Dermis blood vessel endothelial cell (primary cell): Measurements from ENCODE around the gene TNFRSF9. TPM values are rescaled to one million over a fixed set of nuclear protein-coding genes. Genes with fewer than 3 reads are reported as not detected.
"Not testable (repeated sequence)": the region's sequence is repeated elsewhere in the genome, so short reads cannot be mapped to it uniquely, and the experiment has no call there.

Source experiments
- DNase-seq: peaks from one replicate; pipeline ENCODE4 v3.0.0; 2010
- total RNA-seq: library from RNA; depleted of rRNA; stranded (reverse); fragments of >200 nt; gene quantifications from 2 replicates; pipeline ENCODE4 v1.2.3, GENCODE V29; 2014

Gene TNFRSF9
- total RNA-seq, result 0.09 and 0.51 TPM in 2 replicates

DNA sequence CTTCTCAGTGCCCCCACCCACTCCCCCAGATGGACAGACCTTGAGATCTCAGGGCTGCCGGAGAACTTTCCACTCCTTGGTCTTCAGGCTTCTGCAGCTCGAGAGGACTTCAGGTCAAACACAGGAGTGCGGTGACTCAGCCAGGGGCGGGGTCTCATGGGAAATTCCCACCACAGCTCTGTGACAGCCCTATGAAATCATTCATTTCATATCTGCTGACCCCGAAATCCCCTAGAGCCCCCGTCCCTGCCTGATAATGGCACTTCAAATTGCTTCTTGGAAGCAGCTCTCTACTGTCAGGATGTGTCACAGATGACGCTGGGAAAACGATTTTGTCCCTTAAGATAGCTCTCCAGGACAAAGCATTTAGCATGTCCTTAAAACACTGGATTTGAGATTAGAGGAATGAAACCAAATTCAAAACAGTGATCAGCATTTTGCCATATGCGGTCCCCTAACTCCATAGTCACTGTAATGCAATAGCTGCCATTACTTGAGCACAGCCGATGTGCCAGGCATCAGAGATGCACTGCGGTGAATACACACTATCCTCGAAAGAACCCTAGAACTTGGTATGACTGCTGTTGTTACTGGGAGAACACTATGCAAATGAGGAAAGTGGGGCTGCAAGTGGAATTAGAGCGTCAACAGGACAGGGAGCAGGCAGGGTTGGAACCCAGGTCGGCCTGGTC, at the start of gene TNFRSF9:
Gene TNFRSF9 (minus strand): TSS at position 95 of the 692 bp plus-strand sequence. CDS start 845 bp downstream, outside the sequence.
- DNase-seq, result peak; percentile 53

DNA sequence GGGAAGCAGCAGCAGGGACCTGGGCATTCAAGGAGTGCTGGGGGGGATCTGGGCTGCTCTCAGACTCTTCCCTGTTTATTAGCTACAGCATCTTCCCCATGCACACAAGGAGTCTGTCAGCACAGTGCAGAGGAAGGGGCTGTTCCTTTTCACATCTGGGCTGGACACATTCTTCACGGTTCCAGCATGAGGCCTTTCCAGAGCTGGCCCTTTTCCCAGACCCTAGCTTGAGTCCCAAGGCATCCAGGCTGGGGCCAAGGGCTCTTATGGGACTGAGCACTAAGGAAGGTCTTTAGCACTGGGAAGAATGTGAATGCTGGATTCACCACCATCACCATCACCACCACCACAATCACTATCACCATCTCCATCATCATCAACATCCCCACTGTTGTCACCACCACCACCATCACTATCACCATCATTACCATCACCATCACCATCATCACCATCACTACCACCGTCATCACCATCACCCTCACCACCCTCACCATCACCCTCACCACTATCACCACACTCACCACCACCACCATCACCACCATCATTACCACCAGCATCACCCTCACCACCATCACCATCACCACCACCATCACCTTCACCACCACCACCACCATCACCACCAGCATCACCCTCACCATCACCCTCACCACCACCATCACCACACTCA, 49.3 kb upstream of the TNFRSF9 start:
- no peak for DNase-seq

DNA sequence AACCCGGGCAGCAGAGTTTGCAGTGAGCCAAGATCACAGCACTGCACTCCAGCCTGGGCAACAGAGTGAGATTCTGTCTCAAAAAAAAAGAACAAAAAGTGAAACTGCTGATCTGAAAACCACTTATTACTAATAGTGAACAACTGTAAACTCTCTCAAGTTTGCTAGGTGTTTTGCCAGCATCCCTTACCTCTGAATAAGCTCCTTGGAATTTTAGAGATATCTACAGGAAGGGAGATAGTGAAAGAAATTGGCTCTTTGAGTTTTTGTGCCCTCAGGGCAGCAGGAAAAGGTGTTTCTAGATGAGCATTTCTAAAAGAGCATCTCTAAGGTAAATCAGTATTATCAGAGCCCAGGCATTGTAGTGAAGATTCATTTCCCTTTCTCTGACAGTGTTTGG, 47.9 kb upstream of the TNFRSF9 start:
- DNase-seq, result no peak

DNA sequence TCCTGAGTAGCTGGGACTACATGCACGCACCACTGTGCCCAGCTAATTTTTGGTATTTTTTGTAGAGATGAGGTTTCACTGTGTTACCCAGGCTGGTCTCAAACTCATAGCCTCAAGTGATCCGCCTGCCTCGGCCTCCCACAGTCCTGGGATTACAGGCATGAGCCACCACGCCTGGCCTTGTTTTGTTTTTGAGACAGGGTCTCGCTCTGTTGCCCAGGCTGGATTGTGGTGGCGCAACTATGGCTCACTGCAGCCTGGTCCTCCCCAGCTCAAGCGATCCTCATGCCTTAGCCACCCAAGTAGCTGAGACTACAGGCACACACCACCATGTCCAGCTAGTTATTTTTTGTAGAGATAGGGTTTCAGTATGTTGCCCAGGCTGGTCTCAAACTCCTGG, 46.9 kb upstream of the TNFRSF9 start:
- no peak for DNase-seq

DNA sequence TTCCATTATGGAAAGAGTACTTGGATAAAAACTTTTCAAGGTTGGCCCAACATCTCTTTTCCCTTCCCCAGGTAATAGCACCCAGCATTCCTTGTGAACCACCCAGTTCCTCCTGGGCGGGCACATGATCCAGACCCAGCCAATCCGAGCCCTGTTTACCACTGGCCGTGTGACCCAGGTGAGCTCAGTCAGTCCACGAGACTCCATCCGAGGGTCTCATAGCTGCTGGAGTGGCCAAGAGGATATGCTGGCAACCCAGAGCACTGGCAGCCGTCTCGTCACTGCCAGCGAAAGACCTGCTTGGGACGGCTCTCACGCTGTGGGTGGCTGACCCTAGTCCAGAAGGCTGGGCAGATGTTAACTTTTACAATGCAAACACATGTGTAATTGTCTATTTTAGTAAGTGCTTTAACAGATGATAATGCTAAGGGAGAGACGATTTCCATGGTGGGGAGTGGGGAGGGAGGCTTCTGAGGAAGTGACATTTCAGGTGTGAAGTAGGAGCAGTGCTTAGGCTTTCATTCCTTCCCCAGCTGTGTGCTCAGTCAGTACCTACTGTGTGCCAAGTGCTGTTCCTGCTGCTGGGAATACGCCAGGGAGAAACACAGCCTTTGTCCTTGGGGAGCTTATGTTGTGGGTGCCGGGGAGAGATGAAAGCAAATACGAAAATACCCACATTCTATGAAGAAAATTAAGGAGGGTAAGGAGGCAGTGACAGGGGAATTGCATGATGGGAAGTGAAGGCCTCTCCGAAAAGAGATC, 45.4 kb upstream of the TNFRSF9 start:
- DNase-seq, result no peak

DNA sequence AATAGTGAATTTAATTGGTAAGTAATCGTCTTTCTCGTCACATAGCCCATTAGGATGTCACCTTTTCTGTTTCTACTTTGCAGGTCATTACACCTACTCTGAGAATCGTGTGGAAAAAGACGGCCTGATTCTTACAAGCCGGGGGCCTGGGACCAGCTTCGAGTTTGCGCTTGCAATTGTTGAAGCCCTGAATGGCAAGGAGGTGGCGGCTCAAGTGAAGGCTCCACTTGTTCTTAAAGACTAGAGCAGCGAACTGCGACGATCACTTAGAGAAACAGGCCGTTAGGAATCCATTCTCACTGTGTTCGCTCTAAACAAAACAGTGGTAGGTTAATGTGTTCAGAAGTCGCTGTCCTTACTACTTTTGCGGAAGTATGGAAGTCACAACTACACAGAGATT, 44.2 kb upstream of the TNFRSF9 start:
- DNase-seq, result no peak

DNA sequence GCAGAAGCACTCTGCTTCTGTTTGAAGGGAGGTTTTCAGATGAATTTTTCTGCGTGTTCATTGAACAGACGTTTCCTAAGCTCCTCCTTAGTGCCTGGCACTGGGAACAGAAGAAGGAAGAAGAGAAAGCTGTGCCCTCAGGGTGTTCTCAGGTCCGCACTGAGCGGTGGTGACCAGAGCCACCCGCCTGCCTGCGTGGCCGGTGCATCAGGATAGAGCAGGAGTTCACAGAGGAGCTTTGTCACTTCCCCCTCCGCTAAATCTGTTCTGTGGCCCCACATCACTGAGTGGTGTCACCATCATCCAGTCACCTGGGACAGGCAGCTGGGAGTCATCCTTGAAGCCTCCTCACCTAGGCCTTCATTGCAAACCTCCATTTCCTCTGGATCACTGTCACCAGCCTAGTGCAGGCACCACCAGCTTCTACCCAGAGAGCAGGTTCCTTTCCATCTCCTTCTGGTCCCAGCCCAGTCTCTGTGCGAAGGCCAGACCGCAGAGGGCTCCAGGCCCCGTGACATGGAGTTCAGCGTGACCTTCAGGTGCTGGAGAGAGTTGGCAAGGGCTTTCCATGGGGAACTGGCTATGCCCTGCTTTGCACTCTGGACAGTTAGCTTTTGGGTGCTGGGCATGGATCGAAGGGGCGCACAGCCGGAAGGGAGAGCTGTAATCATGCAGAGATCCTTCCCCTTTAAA, 42.6 kb upstream of the TNFRSF9 start:
- no peak for DNase-seq

DNA sequence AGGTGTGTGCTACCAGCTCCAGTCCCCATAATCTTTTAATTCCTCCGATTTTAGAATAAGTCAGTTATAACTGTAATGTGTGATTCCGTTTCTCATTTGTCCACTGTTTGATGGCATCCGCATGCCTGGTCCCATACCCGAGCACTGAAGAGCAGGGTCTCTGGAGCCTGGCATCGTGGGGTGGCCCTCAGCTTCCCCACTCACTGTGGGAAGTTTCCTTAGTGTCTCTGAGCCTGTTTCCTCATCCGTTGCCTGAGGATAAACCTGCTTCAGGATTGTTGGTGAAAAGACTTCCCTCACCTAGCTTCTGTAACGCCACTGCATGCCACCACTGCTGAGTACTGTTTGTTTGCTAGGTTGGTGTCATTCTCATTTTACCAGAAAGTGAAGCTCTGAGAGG, 40.3 kb upstream of the TNFRSF9 start:
- no peak for DNase-seq

DNA sequence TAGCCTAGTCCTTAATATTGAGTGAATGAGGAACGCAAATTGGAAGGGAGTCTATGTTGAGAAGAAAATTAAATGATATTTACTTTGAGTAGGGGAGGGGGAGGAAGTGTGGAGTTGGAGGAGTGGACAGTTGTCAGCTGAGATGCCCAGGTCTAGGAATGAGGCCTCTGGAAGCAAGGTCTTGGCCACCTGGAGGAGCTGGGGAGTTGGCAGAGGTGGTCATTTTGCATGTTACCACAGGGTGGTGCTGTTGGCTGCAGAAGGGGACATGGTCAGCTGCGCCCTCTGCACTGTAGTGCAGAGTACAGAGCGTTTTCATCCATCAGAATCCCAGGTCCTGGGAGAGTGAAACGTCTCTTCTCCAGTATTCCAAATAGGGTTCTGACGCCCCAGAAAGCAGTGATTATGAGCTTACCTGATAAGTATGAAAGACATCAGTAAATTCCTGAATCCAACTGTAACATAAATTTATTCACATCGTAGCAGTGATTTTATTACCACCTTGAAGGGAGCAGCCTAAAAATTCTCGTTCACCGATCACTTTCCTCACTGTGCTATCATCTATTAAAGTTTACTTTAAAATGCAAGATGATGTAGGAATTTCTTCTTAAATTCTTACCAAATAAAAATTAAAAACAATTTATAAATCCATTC, 34.7 kb upstream of the TNFRSF9 start:
- peak; percentile 91 for DNase-seq

DNA sequence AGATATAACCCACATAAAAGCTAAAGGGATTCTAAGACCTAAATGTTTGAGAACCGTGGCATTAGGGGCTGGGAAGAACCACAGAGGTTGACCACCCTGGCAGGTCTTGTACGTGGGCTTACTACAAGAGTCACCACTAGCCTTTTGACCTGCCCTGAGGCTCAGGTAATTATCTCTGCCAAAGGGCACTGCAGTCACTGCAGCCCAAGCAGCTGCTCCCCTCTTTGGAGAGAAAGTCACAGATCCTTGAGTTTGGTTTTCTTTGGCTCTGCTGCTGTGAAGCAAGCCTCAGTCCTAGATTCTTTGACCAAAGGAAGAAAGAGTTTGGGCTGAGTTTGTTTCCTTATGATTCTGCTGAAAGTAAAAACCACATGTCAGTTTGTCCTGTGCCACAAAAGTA, 32.4 kb upstream of the TNFRSF9 start:
- no peak for DNase-seq

DNA sequence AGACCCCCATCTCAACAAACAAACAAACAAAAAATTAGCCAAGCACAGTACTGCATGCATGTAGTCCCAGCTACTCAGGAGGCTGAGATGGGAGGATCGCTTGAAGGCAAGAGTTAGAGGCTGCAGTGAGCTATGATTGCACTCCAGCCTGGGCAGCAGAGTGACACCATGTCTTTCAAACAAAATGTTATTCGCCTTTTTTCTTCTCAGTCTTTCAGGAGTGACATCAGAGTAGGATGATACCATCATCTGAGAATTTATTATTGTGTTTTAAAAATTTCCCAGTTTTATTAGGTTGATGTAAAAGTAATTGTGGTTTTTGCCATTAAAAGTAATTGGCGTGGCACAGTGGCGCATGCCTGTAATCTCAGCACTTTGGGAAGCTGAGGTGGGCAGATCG, 31.6 kb upstream of the TNFRSF9 start:
- no peak for DNase-seq

DNA sequence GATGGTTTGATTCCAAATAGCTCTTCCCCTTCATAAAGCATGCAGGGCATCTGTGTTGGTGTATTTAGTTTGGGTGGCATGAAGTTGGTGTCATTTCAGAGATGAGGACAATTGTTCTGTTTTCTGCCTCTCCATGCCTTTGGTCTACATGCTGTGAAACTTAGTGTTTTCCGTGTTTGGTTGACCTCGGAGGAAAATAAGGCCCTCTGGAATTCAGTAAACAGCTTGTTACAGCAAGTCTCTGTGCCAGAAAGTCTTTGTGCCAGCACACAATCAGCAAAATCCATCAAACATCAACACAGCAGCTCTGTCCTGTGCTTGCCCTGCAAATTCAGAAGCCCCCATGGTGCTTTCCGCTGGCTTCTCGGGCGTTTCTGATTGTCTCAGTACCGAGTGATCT, 30.4 kb upstream of the TNFRSF9 start:
- DNase-seq, result no peak

DNA sequence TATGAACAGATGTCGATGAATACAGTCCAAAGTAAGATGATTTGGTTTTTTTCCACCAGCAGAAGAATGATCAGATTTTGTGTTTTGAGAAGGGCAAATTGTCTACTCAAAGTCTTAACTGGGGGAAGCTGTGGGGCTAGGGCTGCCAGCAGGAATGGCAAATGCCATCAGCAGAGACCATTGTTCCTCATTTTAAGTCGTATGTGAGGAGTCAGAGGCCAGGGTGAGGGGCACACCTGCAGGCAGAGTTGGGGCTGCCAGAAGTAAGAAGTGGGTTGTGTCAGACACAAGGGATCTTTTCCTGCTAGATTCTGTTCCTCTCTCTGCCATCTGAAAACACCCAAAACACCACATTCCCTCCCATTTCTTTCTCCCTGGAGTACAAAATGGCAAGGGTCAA, 29.6 kb upstream of the TNFRSF9 start:
- no peak for DNase-seq

DNA sequence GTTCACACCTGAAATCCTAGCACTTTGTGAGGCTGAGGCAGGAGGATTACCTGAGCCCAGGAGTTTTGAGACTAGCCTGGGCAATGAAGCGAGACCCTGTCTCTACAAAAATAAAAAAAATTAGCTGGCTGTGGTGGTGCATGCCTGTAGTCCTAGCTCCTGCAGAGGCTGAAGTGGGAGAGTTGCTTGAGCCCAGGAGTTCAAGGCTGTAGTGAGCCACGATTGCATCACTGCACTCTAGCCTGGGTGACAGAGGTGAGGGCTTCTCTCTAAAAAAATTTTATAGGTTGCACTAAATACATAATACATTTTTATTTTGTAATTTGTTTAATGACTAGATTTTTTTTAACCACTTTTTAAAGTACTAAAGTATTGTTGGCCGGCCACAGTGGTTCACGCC, 27.0 kb upstream of the TNFRSF9 start:
- no peak for DNase-seq

DNA sequence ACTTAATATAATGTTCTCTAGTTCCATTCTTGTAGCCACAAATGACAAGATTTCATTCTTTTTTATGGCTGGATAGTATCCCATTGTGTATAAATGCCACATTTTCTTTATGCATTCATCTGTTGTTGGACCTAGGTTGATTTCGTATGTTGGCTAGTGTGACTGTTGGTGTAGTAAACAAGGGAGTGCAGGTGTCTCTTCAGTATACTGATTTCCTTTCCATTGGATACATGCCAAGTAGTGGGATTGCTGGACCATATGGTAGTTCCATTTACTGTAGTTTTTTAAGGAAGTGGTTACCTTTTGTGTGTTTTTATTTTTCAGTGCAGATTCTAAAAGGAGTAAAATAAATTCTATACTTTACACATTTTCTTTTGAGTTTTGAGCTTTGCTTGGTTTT, 26.6 kb upstream of the TNFRSF9 start:
- peak; percentile 41 for DNase-seq

DNA sequence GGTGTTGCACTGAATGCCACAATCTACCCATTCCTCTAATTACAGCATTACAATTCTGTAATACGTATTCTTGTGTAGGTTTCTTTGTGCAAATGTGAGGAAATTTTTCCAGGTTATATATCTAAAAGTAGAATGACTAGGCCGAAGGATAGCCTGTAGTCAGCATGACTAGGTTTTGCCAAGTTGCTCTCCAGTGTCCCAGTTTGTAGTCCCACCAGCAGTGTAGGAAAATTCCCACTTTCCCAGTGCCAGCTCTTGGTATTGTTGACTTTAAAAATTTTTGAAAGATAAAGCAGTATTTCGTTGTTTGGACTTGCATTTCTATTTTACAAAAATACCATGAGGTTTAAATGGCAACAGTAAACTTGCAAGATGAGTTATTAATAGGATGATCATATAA, 23.8 kb upstream of the TNFRSF9 start:
- DNase-seq, result no peak

DNA sequence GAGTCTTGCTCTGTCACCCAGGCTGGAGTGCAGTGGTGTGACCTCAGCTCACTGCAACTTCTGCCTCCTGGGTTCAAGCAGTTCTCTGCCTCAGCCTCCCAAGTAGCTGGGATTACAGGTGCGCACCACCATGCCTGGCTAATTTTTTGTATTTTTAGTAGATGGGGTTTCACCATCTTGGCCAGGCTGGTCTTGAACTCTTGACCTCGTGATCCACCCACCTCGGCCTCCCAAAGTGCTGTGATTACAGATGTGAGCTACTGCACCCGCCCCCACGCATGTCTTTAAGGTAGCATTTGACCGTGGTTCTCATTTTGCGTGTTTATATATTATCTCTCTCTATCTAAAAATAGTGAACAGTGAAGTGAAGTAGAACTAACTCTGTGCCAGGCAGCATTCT, 23.2 kb upstream of the TNFRSF9 start:
- not testable (repeated sequence) for DNase-seq

DNA sequence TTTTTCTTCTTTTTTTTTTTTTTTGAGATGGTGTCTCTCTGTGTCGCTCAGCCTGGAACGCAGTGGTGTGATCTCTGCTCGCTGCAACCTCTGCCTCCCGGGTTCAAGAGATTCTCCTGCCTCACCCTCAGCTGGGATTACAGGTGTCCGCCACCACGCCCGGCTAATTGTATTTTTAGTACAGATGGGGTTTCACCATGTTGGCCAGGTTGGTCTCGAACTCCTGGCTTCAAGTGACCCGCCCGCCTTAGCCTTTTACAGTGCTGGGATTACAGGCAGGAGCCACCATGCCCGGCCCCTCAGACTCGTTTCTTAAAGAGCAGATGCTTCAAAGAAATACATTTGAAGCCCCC, 22.7 kb upstream of the TNFRSF9 start:
- not testable (repeated sequence) for DNase-seq

DNA sequence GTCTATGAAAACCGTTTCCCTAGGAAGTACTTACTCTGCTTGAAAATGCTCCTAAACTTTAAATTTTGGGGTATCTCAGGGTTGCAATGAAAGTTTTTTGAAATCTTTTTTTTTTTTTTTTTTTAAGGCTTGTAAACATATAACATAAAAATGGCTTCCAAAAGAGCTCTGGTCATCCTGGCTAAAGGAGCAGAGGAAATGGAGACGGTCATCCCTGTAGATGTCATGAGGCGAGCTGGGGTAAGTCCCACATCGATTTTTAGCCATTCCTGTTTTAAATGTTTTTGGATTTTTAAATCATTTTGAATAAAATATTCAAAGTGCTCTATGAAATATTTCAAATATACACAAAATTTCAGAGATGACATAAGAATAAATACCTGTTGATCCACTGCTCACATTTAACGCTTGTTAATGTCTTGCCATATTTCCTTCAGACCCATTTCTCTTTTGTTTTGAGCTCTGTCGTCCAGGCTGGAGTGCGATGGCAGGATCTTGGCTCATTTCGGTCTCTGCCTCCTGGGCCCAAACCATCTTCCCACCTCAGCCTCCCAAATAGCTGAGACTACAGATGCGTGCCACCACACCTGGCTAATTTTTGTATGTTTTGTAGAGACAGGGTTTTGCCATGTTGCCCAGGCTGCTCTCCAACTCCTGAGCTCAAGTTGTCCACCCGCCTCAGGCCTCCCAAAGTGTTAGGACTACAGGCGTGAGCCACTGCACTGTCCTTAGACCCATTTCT, 22.2 kb upstream of the TNFRSF9 start:
- DNase-seq, result no peak

DNA sequence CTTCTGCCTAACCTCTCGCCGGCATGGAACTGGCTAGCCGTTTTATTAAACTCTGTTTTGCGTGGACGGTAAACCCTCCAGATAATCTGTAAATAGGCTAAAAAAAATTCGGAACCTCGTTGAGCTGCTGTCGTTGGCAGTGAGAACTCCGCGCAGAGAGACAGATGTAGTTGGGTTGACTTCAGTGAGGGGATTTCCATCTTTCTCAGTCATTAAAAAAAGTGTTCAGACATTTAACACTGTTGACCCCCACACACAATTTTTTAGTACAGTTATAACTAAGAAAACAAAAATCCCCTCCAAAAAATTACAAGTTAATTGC, 21.3 kb upstream of the TNFRSF9 start:
- DNase-seq, result no peak

DNA sequence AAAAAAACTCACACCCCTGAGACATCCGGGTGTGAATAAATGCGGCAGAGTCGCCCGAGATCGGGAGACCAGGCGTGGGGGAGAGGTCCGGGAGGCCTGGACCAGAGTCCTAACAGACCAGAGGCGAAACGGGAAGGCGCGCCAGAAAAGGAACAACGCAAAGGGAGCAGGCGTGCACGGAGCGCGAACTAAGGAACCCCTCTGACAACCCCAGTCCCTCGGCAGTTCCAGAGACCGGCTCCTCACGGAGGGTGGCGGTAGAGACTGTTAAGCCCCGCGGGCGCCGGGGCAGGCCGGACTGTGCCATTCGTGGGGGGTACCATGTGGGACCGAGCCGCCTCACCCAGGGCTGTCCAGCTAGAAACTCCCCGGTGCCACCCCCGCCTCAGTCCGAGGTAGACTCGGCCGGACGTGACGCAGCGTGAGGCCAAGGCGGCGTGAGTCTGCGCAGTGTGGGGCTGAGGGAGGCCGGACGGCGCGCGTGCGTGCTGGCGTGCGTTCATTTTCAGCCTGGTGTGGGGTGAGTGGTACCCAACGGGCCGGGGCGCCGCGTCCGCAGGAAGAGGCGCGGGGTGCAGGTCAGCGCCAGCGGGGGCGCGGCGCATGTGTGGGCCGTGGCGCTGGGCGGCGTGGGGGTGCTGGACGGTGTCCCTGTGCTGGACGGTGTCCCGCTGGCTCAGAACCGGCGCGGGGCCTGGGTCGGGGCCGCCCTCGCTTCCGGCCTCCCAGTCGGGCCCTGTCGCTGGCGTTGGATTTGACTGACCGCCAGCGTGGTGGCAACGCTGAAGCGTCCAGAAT, 20.8 kb upstream of the TNFRSF9 start, which contains the start of gene PARK7:
Gene PARK7 (plus strand): TSS at position 496 of the 798 bp plus-strand sequence. CDS start 1,075 bp downstream, outside the sequence.
- DNase-seq, result peak; percentile 100
